ENCODE data around the gene CFAP47. TPM values are rescaled to one million over a fixed set of nuclear protein-coding genes. Genes with fewer than 3 reads are reported as not detected.

Gene CFAP47
- total RNA-seq, 1 experiment from 2014 or later = 0.05 TPM

DNA sequence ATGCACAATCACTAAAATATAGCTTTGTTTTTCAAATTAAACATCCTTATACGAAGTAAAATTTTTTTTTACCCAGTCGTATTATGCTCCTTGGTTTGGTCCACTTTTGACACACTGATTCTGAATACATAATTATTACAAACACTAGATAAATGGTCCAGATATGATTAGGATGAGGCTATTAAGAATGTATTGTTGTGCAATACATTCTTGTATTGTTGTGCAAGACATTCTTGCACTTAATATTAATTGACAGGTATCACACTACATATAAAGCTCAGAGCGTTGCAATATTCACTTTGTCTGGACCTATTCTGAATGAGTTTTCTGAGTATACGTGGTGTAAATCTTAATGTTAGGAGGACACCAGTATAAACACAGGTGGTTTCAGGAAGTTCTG lies 464.0 kb downstream of the CFAP47 start:
- ATAC-seq (no peak), DNase-seq (ENCODE audit: low read depth, low spot score) (no peak)
- Histone ChIP-seq H3K4me3 (ENCODE audit: low read depth in 2 of 2, low read length in 2 of 2) (no peak overlapping the region), H3K9me3 (ENCODE audit: control insufficient read depth, insufficient read depth, low read depth, low read length) (no peaks in the 10 kb centered on the region), H3K4me1 (ENCODE audit: control insufficient read depth, insufficient read depth, low read length) (no peaks in the 10 kb centered on the region), H3K36me3 (ENCODE audit: control insufficient read depth, insufficient read depth, low read length) (no peaks in the 10 kb centered on the region), H3K27ac (ENCODE audit: low read length) (no peak overlapping the region), H3K27me3 (ENCODE audit: control insufficient read depth, insufficient read depth, low read length) (no peaks in the 10 kb centered on the region)
- TF ChIP-seq, protein P1, sequence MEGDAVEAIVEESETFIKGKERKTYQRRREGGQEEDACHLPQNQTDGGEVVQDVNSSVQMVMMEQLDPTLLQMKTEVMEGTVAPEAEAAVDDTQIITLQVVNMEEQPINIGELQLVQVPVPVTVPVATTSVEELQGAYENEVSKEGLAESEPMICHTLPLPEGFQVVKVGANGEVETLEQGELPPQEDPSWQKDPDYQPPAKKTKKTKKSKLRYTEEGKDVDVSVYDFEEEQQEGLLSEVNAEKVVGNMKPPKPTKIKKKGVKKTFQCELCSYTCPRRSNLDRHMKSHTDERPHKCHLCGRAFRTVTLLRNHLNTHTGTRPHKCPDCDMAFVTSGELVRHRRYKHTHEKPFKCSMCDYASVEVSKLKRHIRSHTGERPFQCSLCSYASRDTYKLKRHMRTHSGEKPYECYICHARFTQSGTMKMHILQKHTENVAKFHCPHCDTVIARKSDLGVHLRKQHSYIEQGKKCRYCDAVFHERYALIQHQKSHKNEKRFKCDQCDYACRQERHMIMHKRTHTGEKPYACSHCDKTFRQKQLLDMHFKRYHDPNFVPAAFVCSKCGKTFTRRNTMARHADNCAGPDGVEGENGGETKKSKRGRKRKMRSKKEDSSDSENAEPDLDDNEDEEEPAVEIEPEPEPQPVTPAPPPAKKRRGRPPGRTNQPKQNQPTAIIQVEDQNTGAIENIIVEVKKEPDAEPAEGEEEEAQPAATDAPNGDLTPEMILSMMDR (IDR thresholded peaks at IDR 0.05) = no peak
- TF ChIP-seq POLR2AphosphoS5 (IDR thresholded peaks at IDR 0.05; ENCODE audit: low read depth, low read length) (no peak), SIN3A (IDR thresholded peaks at IDR 0.05; ENCODE audit: borderline replicate concordance, insufficient read depth, low read depth, low read length) (no peak), TCF7L2 (IDR thresholded peaks at IDR 0.05; ENCODE audit: low read depth, low read length) (no peak)
- TF ChIP-seq, protein P2, sequence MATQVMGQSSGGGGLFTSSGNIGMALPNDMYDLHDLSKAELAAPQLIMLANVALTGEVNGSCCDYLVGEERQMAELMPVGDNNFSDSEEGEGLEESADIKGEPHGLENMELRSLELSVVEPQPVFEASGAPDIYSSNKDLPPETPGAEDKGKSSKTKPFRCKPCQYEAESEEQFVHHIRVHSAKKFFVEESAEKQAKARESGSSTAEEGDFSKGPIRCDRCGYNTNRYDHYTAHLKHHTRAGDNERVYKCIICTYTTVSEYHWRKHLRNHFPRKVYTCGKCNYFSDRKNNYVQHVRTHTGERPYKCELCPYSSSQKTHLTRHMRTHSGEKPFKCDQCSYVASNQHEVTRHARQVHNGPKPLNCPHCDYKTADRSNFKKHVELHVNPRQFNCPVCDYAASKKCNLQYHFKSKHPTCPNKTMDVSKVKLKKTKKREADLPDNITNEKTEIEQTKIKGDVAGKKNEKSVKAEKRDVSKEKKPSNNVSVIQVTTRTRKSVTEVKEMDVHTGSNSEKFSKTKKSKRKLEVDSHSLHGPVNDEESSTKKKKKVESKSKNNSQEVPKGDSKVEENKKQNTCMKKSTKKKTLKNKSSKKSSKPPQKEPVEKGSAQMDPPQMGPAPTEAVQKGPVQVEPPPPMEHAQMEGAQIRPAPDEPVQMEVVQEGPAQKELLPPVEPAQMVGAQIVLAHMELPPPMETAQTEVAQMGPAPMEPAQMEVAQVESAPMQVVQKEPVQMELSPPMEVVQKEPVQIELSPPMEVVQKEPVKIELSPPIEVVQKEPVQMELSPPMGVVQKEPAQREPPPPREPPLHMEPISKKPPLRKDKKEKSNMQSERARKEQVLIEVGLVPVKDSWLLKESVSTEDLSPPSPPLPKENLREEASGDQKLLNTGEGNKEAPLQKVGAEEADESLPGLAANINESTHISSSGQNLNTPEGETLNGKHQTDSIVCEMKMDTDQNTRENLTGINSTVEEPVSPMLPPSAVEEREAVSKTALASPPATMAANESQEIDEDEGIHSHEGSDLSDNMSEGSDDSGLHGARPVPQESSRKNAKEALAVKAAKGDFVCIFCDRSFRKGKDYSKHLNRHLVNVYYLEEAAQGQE (IDR thresholded peaks at IDR 0.05; ENCODE audit: insufficient read depth in 1 of 2, low read depth in 2 of 2, low read length in 1 of 2) = no peak
- ChIA-PET POLR2A (no interaction called here), CTCF (no interaction called here)
- intact Hi-C loops (cut with micrococcal nuclease; ENCODE audit: unreplicated experiment) = no loop called here
- no TSS peak for BruUV-seq (replicated peaks)
- in situ Hi-C loops (cut with HindIII; ENCODE audit: low pct_unique_long_range_greater_than_20kb, low sequenced_read_pairs) = no loop called here

DNA sequence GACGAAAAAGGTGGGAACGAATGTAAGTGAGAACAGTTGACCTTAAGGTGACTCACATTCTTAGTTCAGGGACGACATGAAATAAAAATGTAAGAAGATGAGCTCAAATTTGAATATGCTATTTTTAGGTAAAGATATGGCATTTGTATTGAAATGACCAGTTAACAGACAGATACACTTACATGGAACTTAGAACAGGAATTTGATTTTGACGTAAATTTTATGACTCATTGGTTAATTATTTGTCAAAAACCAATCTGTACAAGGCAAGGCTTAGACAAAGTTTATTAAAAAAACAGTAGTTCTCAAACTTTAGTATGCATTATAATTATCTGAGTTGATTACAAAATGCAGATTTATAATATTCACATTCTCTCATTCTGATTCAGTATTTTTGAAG lies 469.4 kb downstream of the CFAP47 start:
- no peaks in the 10 kb centered on the region for H3K4me1 ChIP-seq (ENCODE audit: control insufficient read depth, insufficient read depth, low read length)
- BruUV-seq (replicated peaks) = no TSS peak
- intact Hi-C loops (cut with micrococcal nuclease; ENCODE audit: unreplicated experiment) (no loop called here), in situ Hi-C loops (cut with HindIII; ENCODE audit: low pct_unique_long_range_greater_than_20kb, low sequenced_read_pairs) (no loop called here)
- no peak overlapping the region for H3K27ac ChIP-seq (ENCODE audit: low read length)
- CTCF ChIA-PET = no interaction called here
- no peak overlapping the region for H3K4me3 ChIP-seq (ENCODE audit: low read depth in 2 of 2, low read length in 2 of 2)
- TF ChIP-seq SIN3A (IDR thresholded peaks at IDR 0.05; ENCODE audit: borderline replicate concordance, insufficient read depth, low read depth, low read length) (no peak), POLR2AphosphoS5 (IDR thresholded peaks at IDR 0.05; ENCODE audit: low read depth, low read length) (no peak), TCF7L2 (IDR thresholded peaks at IDR 0.05; ENCODE audit: low read depth, low read length) (no peak)
- TF ChIP-seq, protein P1 (IDR thresholded peaks at IDR 0.05) = no peak
- TF ChIP-seq, protein P2 (IDR thresholded peaks at IDR 0.05; ENCODE audit: insufficient read depth in 1 of 2, low read depth in 2 of 2, low read length in 1 of 2) = no peak
- no peaks in the 10 kb centered on the region for H3K27me3 ChIP-seq (ENCODE audit: control insufficient read depth, insufficient read depth, low read length)
- no peaks in the 10 kb centered on the region for H3K36me3 ChIP-seq (ENCODE audit: control insufficient read depth, insufficient read depth, low read length)
- no peaks in the 10 kb centered on the region for H3K9me3 ChIP-seq (ENCODE audit: control insufficient read depth, insufficient read depth, low read depth, low read length)
- DNase-seq (ENCODE audit: low read depth, low spot score) (no peak), ATAC-seq (no peak)
- POLR2A ChIA-PET = no interaction called here

Measured in Panc1 (cell line).